ENCODE measurements around the gene KRTAP4-11.

GRCh38 chr17:41149652-41149985, 31.4 kb upstream of the KRTAP4-11 start, which contains the start of gene KRTAP4-5:
- no peak for TF ChIP-seq CTCF (IDR thresholded peaks at IDR 0.05; ENCODE audit: low read length)
- TF ChIP-seq EZH2 (IDR thresholded peaks at IDR 0.05; ENCODE audit: borderline replicate concordance, low read length): no peak

Measured in OCI-LY1 (cell line).